ENCODE measurements around the gene ABO.

DNA sequence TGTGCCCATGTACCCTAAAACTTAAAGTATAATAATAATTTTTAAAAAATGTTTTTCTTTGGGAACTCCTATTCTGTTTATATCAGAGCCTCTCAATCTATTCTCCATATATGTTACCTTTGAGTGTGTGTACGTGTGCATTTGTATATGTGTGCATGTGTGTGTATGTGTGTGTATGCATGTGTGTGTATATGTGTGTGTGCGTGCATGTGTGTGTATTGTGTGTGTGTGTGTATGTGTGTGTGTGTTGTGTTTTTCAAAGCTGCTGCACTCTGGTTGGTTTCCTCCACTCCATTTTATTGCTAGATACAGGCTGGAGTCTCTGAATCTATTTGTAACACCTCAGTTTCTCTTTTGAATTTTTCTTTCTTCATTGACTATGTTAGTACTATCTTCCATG lies 41.0 kb upstream of the ABO start:
- TF ChIP-seq, protein P1, sequence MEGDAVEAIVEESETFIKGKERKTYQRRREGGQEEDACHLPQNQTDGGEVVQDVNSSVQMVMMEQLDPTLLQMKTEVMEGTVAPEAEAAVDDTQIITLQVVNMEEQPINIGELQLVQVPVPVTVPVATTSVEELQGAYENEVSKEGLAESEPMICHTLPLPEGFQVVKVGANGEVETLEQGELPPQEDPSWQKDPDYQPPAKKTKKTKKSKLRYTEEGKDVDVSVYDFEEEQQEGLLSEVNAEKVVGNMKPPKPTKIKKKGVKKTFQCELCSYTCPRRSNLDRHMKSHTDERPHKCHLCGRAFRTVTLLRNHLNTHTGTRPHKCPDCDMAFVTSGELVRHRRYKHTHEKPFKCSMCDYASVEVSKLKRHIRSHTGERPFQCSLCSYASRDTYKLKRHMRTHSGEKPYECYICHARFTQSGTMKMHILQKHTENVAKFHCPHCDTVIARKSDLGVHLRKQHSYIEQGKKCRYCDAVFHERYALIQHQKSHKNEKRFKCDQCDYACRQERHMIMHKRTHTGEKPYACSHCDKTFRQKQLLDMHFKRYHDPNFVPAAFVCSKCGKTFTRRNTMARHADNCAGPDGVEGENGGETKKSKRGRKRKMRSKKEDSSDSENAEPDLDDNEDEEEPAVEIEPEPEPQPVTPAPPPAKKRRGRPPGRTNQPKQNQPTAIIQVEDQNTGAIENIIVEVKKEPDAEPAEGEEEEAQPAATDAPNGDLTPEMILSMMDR (conservative IDR thresholded peaks at IDR 0.05), result no peak
- TF ChIP-seq EZH2 (IDR thresholded peaks at IDR 0.05; ENCODE audit: low read depth), result no peak
